Endothelial cell of umbilical vein (primary cell): ENCODE results near the gene RACGAP1. TPM values are rescaled to one million over a fixed set of nuclear protein-coding genes. Genes with fewer than 3 reads are reported as not detected.

Experiments
- BruUV-seq: library from RNA; stranded (reverse); fragments of 400-500 nt; replicated peaks from 2 replicates; lab custom pipeline; 2021; lab: Mats Ljungman, UMichigan
- CTCF ChIA-PET: fragments of 300-600, 350-600 bp; sonication (Branson Sonifier 250); formaldehyde crosslinking; loops from one replicate; lab custom pipeline; 2021; ENCODE audit warnings: antibody characterized with exemption, inconsistent platforms; lab: Charles Lee
- POLR2A ChIA-PET: fragments of 300-600, 350-600 bp; sonication (Branson Sonifier 250); formaldehyde crosslinking; loops from one replicate; lab custom pipeline; 2021; ENCODE audit warnings: antibody characterized with exemption, inconsistent platforms; lab: Charles Lee
- DNase-seq: peaks from one replicate; pipeline ENCODE4 v3.0.0-alpha.2; 2011; ENCODE audit warnings: low read depth, low spot score
- FAIRE-seq: peaks from 2 replicates; lab custom pipeline; 2011; peaks lifted over from hg19 to GRCh38; lab: Jason Lieb, UNC
- H2AFZ ChIP-seq: 2 replicates; pipeline ENCODE4 v1.6.0; 2012; ENCODE audit warnings: low read depth, low read length, control low read depth, inconsistent platforms
- H3K27ac ChIP-seq: 2 replicates; pipeline ENCODE4 v1.5.1; 2011; ENCODE audit warnings: low read depth, mild to moderate bottlenecking, control low read depth, low read length, moderate library complexity; ENCODE audit not compliant: insufficient read depth
- H3K27me3 ChIP-seq, 2 experiments: 2 replicates each; pipeline versions ENCODE4 v1.6.0 to v1.6.1; 2011; ENCODE audit warnings: low read length in 2 of 2, mixed read lengths in 1 of 2; ENCODE audit not compliant: control insufficient read depth in 2 of 2, insufficient read depth in 2 of 2
- H3K36me3 ChIP-seq, 2 experiments: 2 replicates in 1 of 2; 3 replicates in 1 of 2; pipeline ENCODE4 v1.5.1; 2011; ENCODE audit warnings: low read length in 2 of 2, mild to moderate bottlenecking in 1 of 2, moderate library complexity in 1 of 2; ENCODE audit not compliant: control insufficient read depth in 2 of 2, insufficient read depth in 2 of 2; ENCODE audit errors: extremely low read depth in 1 of 2
- H3K4me1 ChIP-seq: 3 replicates; pipeline ENCODE4 v1.5.1; 2011; ENCODE audit warnings: mild to moderate bottlenecking, low read length; ENCODE audit not compliant: control insufficient read depth, insufficient read depth; ENCODE audit errors: extremely low read depth
- H3K4me2 ChIP-seq: 2 replicates; pipeline ENCODE4 v1.6.1; 2011; ENCODE audit warnings: low read length, control low read depth, mixed read lengths; ENCODE audit not compliant: insufficient read depth
- H3K4me3 ChIP-seq, 3 experiments: fragments of 200-600 bp in 1 of 3; sonication (generic), shearing (Covaris generic) in 1 of 3; replicated peaks in 1 of 3; 2 replicates each; pipeline ENCODE4 v1.5.1; 2011 to 2016; ENCODE audit warnings: control low read depth in 3 of 3, low read length in 3 of 3, mild to moderate bottlenecking in 2 of 3, inconsistent platforms in 1 of 3, low read depth in 1 of 3, moderate library complexity in 1 of 3; ENCODE audit not compliant: insufficient read depth in 1 of 3
- H3K79me2 ChIP-seq: 2 replicates; pipeline ENCODE4 v1.6.0; 2012; ENCODE audit warnings: low read length, inconsistent platforms; ENCODE audit not compliant: control insufficient read depth, insufficient read depth
- H3K9ac ChIP-seq: replicated peaks from 2 replicates; pipeline ENCODE3; 2011; ENCODE audit warnings: low read length, control low read depth; ENCODE audit not compliant: insufficient read depth; ENCODE audit errors: extremely low read depth
- H3K9me1 ChIP-seq: replicated peaks from 3 replicates; pipeline ENCODE4 v1.6.0; 2011; ENCODE audit warnings: mild to moderate bottlenecking, low read length; ENCODE audit not compliant: control insufficient read depth, insufficient read depth; ENCODE audit errors: extremely low read depth
- H3K9me3 ChIP-seq: replicated peaks from 2 replicates; pipeline ENCODE4 v1.5.1; 2012; ENCODE audit warnings: low read length, inconsistent platforms; ENCODE audit not compliant: control insufficient read depth, insufficient read depth
- H4K20me1 ChIP-seq: replicated peaks from 2 replicates; pipeline ENCODE3; 2011; ENCODE audit warnings: mild to moderate bottlenecking, low read length; ENCODE audit not compliant: control insufficient read depth, insufficient read depth; ENCODE audit errors: extremely low read depth
- EZH2 ChIP-seq: IDR thresholded peaks from 2 replicates; pipeline ENCODE4 v1.6.1; 2012; ENCODE audit warnings: borderline replicate concordance, low read depth, mild to moderate bottlenecking, moderate library complexity, low read length, inconsistent platforms; ENCODE audit not compliant: severe bottlenecking
- FOS ChIP-seq: IDR thresholded peaks from 2 replicates; pipeline ENCODE4 v1.6.1; 2011; ENCODE audit warnings: mild to moderate bottlenecking, low read length, moderate library complexity, borderline replicate concordance; ENCODE audit not compliant: insufficient read depth
- GATA2 ChIP-seq: IDR thresholded peaks from 2 replicates; pipeline ENCODE4 v1.7.0; 2011; ENCODE audit warnings: low read depth, mild to moderate bottlenecking, moderate library complexity, mixed read lengths, low read length; ENCODE audit not compliant: insufficient read length, insufficient read depth
- JUN ChIP-seq: IDR thresholded peaks from 2 replicates; pipeline ENCODE4 v1.6.1; 2011; ENCODE audit warnings: borderline replicate concordance, low read depth; ENCODE audit not compliant: insufficient read length, insufficient read depth
- MYC ChIP-seq: IDR thresholded peaks from one replicate; pipeline ENCODE4 v1.6.1; 2011; ENCODE audit warnings: mild to moderate bottlenecking, low read depth, low read length
- POLR2AphosphoS5 ChIP-seq: IDR thresholded peaks from 2 replicates; pipeline ENCODE4 v1.6.1; 2012; ENCODE audit warnings: low read depth, mild to moderate bottlenecking, control low read depth, low read length, moderate library complexity; ENCODE audit not compliant: insufficient read depth
- dilution Hi-C: fragments of 300-500 bp; cut with MboI; formaldehyde crosslinking; loops from one replicate; pipeline ENCODE4 v1.15.0; 2019; ENCODE audit warnings: low sequenced_read_pairs; ENCODE audit not compliant: extremely low pct_ligation_motif_present
- intact Hi-C: fragments of 100-400 bp; cut with micrococcal nuclease; formaldehyde crosslinking; loops from one replicate; pipeline ENCODE4 v1.10.0; 2022
- polyA plus RNA-seq, 4 experiments: library from polyadenylated mRNA; depleted of rRNA in 3 of 4; stranded (reverse) in 3 of 4; unstranded in 1 of 4; fragments of >200 nt; gene quantifications; 2 replicates each; pipeline versions ENCODE4 v1.2.1 to v1.2.3, GENCODE V29; 2011 to 2012; ENCODE audit warnings: missing spikeins in 1 of 4
- total RNA-seq: library from RNA; stranded (reverse); gene quantifications from 2 replicates; pipeline ENCODE4 v1.2.3, GENCODE V29; 2021
- TF ChIP-seq, protein P1 (sequence below), 2 donors: IDR thresholded peaks; 1 replicate in 1 of 2; 2 replicates in 1 of 2; pipeline ENCODE4 v1.5.1; 2011; ENCODE audit warnings: low read length in 2 of 2, mild to moderate bottlenecking in 2 of 2, moderate library complexity in 2 of 2, control low read depth in 1 of 2, inconsistent platforms in 1 of 2, low read depth in 1 of 2; ENCODE audit not compliant: insufficient read depth in 1 of 2; ENCODE audit errors: extremely low read depth in 1 of 2

The RACGAP1 gene
- total and polyA plus RNA-seq, 2 donors (not counting 3 experiments of a cell fraction or from before 2014, with no cell fraction given), result 16.5 to 56.3 TPM

DNA sequence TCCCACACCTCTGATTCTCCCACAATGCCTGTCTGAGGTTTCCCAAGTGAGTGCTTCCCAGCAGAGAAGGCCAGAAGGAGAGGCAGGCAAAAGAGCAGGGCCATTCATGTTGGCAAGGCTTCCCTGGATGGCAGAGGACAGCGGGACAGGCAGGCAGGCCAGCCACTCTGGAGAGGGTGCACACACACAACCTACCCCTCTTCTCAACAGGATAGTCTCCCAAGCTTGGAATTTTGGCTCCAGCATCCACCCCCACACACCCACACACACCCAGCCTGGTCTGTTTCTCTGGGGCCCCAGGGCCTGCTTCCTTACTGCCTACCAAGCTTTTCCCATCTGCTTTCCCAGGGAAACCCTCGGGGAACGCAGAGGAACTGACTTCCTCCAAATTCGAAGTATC lies 15.4 kb upstream of the RACGAP1 start:
- CTCF ChIA-PET, result interaction anchor here (1.2 to 6.7 kb wide), 7 partner anchors 11 to 135 kb away, joined by 3 to 191 read pairs (median 37); partner anchors contain the start of gene COX14
- POLR2A ChIA-PET, result no interaction called here
- no peaks in the 10 kb centered on the region for H3K9me1 ChIP-seq
- no peak overlapping the region for H3K27ac ChIP-seq
- H3K4me2 ChIP-seq, result no peak overlapping the region
- intact Hi-C loops (no loop called here), dilution Hi-C loops (no loop called here)
- H3K79me2 ChIP-seq, result no peaks in the 10 kb centered on the region
- no peaks in the 10 kb centered on the region for H3K9me3 ChIP-seq
- no peaks in the 10 kb centered on the region for H3K36me3 ChIP-seq
- no peaks in the 10 kb centered on the region for H4K20me1 ChIP-seq
- H3K4me3 ChIP-seq, result no peak overlapping the region
- DNase-seq (no peak), FAIRE-seq (no peak)
- no peak overlapping the region for H3K9ac ChIP-seq
- H2AFZ ChIP-seq, result no peak overlapping the region
- no peaks in the 10 kb centered on the region for H3K4me1 ChIP-seq
- BruUV-seq, result no TSS peak
- peaks cover 2 to 6% of the 10 kb centered on the region in 2 experiments for H3K27me3 ChIP-seq
- TF ChIP-seq EZH2 (no peak), MYC (no peak), POLR2AphosphoS5 (no peak)

DNA sequence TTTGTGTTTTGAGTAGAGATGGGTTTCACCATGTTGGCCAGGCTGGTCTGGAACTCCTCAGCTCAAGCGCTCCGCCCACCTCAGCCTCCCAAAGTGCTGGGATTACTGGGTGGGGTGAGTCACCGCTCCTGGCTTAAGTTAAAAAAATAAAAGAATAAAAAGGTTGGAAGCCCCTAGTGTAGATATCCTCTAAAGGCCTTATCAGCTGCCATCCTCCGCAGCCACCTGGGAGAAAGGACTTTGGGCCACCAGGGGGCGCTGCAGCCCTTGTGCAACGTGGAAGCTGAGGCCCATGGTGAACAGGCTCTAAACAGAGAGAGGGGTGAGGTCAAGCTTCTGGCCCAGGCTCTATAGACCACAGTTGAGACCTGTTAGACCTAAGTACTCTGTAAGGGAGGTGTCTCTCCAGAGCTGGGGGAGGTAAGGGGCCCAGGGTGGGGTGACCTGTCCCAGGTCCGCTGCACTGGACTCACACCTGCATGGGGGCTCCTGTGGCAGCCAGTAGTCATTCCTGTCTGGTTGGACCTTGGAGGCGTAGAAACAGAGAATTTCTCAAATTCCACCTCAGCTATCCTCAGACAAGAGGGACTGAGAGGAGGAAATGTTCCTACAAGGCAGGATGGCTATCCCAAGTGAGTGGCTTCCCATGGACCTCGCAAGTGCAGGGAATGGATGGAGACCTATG lies 14.0 kb upstream of the RACGAP1 start:
- intact Hi-C loops, result loop anchor here (1.0 to 5.0 kb wide), 3 partner anchors 17 to 172 kb away; no protein-coding TSS in a partner anchor
- POLR2A ChIA-PET, result no interaction called here
- BruUV-seq, result no TSS peak

More for the DNA sequence above, 14.0 kb upstream of the RACGAP1 start:
- no peaks in the 10 kb centered on the region for H3K79me2 ChIP-seq
- H3K27ac ChIP-seq, result no peak overlapping the region
- no peaks in the 10 kb centered on the region for H3K36me3 ChIP-seq
- no peaks in the 10 kb centered on the region for H4K20me1 ChIP-seq
- H2AFZ ChIP-seq, result no peak overlapping the region
- H3K9me1 ChIP-seq, result no peaks in the 10 kb centered on the region
- H3K4me2 ChIP-seq, result no peak overlapping the region
- peak; percentile 90 for FAIRE-seq
- H3K4me3 ChIP-seq, result no peak overlapping the region
- CTCF ChIA-PET, result interaction anchor here (0.7 to 6.7 kb wide), 42 partner anchors 10 to 322 kb away, joined by 3 to 191 read pairs (median 4); partner anchors contain the start of genes AQP6, CERS5, COX14 and RACGAP1
- H3K9ac ChIP-seq, result no peak overlapping the region
- no peaks in the 10 kb centered on the region for H3K9me3 ChIP-seq
- H3K4me1 ChIP-seq, result no peaks in the 10 kb centered on the region
- dilution Hi-C loops, result no loop called here
- no peak for TF ChIP-seq JUN
- peak; percentile 30 for TF ChIP-seq GATA2
- no peak for TF ChIP-seq FOS
- TF ChIP-seq, protein P1, sequence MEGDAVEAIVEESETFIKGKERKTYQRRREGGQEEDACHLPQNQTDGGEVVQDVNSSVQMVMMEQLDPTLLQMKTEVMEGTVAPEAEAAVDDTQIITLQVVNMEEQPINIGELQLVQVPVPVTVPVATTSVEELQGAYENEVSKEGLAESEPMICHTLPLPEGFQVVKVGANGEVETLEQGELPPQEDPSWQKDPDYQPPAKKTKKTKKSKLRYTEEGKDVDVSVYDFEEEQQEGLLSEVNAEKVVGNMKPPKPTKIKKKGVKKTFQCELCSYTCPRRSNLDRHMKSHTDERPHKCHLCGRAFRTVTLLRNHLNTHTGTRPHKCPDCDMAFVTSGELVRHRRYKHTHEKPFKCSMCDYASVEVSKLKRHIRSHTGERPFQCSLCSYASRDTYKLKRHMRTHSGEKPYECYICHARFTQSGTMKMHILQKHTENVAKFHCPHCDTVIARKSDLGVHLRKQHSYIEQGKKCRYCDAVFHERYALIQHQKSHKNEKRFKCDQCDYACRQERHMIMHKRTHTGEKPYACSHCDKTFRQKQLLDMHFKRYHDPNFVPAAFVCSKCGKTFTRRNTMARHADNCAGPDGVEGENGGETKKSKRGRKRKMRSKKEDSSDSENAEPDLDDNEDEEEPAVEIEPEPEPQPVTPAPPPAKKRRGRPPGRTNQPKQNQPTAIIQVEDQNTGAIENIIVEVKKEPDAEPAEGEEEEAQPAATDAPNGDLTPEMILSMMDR (IDR thresholded peaks at IDR 0.05; ENCODE audit: extremely low read depth in 1 of 2, insufficient read depth in 1 of 2, low read depth in 1 of 2, low read length in 2 of 2), result peak; percentile 93 to 95
- peaks cover 2 to 6% of the 10 kb centered on the region in 2 experiments for H3K27me3 ChIP-seq
- peak; percentile 70 for DNase-seq
